ENCODE data around the gene THSD4. TPM values are rescaled to one million over a fixed set of nuclear protein-coding genes. Genes with fewer than 3 reads are reported as not detected.

The THSD4 gene
- total and polyA plus RNA-seq, 9 of the 15 experiments (the other 6 are each of a cell fraction or from before 2014, with no cell fraction given): 0.04 TPM; not detected in 5

DNA sequence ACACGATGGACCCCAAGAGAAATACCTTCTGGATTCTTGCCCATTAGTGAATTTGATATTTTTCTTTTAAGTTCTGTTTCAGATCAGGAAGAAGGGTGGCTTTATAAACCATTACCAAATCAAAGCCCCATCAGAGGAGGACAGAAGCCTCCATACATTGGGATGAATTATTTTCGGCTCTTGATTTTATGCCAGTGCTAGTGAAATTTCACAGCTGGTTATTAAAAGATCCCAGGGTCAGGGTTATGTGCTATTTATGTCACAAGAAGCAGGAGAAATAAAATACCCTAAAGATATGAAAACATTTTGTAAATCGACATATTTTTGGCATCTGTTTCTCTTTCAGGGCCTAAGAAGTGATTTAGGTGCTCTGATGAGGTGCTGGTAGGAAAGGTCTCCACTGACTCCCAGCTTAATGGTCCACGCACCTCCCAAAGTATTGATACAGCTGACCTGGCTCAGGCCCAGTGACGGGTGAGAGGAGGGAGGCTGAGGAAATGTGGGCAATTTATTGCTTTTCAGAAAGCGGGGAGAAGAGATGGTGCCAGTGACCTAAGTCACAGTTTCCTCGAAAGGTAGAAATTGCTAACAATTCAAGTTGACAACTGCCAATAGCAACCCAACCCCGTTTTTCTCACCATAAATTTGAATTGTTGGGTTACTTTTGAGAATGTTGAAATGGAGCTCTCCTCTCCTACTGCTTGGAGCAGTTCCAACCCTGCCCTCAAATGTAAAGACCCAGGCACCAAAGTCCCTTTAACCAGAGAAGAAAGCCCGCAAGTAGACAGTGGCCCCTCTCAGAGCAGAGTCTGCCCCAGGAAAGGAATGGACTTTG lies 379.5 kb downstream of the THSD4 start (continued):
- no peak for TF ChIP-seq ETS1 (conservative IDR thresholded peaks at IDR 0.05; ENCODE audit: control insufficient read depth, low read depth, low read length)
- no peak for TF ChIP-seq CTCFL (IDR thresholded peaks at IDR 0.05; ENCODE audit: borderline replicate concordance, insufficient read depth, low read depth, low read length, poor library complexity, severe bottlenecking)
- TF ChIP-seq ARID1B (IDR thresholded peaks at IDR 0.05): no peak
- TF ChIP-seq JUN (IDR thresholded peaks at IDR 0.05; ENCODE audit: borderline replicate concordance, low read depth, low read length): no peak
- TF ChIP-seq JUN (CRISPR knock-in tag; IDR thresholded peaks at IDR 0.05; ENCODE audit: borderline replicate concordance): no peak
- TF ChIP-seq, protein P1, sequence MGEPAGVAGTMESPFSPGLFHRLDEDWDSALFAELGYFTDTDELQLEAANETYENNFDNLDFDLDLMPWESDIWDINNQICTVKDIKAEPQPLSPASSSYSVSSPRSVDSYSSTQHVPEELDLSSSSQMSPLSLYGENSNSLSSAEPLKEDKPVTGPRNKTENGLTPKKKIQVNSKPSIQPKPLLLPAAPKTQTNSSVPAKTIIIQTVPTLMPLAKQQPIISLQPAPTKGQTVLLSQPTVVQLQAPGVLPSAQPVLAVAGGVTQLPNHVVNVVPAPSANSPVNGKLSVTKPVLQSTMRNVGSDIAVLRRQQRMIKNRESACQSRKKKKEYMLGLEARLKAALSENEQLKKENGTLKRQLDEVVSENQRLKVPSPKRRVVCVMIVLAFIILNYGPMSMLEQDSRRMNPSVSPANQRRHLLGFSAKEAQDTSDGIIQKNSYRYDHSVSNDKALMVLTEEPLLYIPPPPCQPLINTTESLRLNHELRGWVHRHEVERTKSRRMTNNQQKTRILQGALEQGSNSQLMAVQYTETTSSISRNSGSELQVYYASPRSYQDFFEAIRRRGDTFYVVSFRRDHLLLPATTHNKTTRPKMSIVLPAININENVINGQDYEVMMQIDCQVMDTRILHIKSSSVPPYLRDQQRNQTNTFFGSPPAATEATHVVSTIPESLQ (CRISPR knock-in tag; IDR thresholded peaks at IDR 0.05): no peak
- no peak for TF ChIP-seq CTBP1 (IDR thresholded peaks at IDR 0.05; ENCODE audit: borderline replicate concordance)
- TF ChIP-seq NR2C1 (IDR thresholded peaks at IDR 0.05): no peak
- TF ChIP-seq NR2C1 (tag; IDR thresholded peaks at IDR 0.05): no peak
- TF ChIP-seq ZC3H8 (IDR thresholded peaks at IDR 0.05): no peak
